Lower leg skin (tissue), 4 donors: ENCODE results near the gene MRPS31. TPM values are rescaled to one million over a fixed set of nuclear protein-coding genes. Genes with fewer than 3 reads are reported as not detected.

Source experiments
- DNase-seq, 2 donors: peaks; one replicate each; pipeline ENCODE4 v3.0.0-alpha.2; 2019; ENCODE audit warnings: low spot score in 2 of 2
- H3K4me3 ChIP-seq: fragments of 200-600 bp; sonication (generic); 2 replicates; pipeline ENCODE4 v1.5.1; 2017; ENCODE audit warnings: mild to moderate bottlenecking, low read depth; ENCODE audit not compliant: poor library complexity, severe bottlenecking
- POLR2A ChIP-seq, 2 donors: fragments of 450-650 bp; IDR thresholded peaks; one replicate each; pipeline ENCODE4 v1.6.1; 2016 to 2017; ENCODE audit warnings: antibody characterized with exemption in 2 of 2, mild to moderate bottlenecking in 1 of 2, moderate library complexity in 1 of 2
- WGBS, 2 donors: methylation state at CpG; one replicate each; pipeline ENCODE4 v1.1.5; 2018; 5-methylcytosine and 5-hydroxymethylcytosine counted together
- intact Hi-C: fragments of 100-400 bp; cut with DNase I; formaldehyde crosslinking; loops from one replicate; pipeline ENCODE4 v1.15.0; 2023; ENCODE audit warnings: low total_unique reads
- total RNA-seq, 4 donors: library from RNA; depleted of rRNA; stranded (reverse); fragments of >200 nt; gene quantifications; one replicate each; pipeline ENCODE4 v1.1.0, GENCODE V29; 2016
- TF ChIP-seq, protein P1 (sequence below), 3 donors: fragments of 450-650 bp; IDR thresholded peaks; one replicate each; pipeline ENCODE4 v1.5.1; 2016; ENCODE audit warnings: antibody characterized with exemption in 3 of 3, mild to moderate bottlenecking in 3 of 3, moderate library complexity in 2 of 3

MRPS31 gene
- 10 to 100 TPM; 11.0 to 22.5 (median 16.0) TPM for total RNA-seq

DNA sequence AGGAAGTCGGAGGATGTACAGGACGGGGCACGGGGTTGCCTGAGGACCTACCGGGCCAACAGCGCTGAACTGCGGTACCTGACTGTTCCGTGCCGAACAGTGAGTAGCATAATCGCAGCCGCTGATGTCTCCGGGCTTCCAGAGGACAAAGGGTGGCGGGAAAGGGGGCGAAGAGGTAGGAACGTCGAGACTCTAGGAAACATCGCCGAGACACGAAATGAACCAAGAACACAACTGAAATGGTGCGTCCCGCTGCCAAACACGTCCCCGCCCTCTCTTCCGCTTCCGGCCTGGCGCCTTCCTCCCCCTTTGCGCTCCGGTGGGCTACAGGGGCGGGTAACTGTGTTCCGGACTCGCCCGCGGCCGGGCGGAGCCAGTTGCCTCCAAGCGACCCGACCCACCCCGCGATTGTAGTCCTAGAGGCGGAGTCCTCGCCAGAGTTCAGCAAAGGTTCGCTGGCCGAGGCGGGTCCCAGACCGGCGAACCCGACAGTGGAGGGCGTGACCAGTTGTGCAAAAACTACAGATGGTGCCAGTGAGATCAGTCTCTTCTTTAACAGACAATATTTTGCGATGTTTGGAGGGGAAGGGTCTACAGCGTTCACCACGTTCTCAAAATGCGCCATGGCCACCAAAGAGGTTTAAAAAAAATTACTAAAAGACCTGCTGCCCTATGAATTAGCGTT is at the start of gene MRPS31:
MRPS31 (minus strand) TSS at position 257 of the 685 bp plus-strand sequence; CDS start at position 203, 54 bp downstream.
- peak within 1 kb of the TSS; percentile 85 for H3K4me3 ChIP-seq
- peak; percentile 94 to 99 for DNase-seq
- 0% methylated on average over 48 to 52 of the region's 52 CpGs for WGBS, 2 donors
- intact Hi-C loops, result loop anchor here (10.0 kb wide), 1 partner anchor 154 kb away; no protein-coding TSS in a partner anchor
- TF ChIP-seq POLR2A (IDR thresholded peaks at IDR 0.05), result no peak
- TF ChIP-seq, protein P1, sequence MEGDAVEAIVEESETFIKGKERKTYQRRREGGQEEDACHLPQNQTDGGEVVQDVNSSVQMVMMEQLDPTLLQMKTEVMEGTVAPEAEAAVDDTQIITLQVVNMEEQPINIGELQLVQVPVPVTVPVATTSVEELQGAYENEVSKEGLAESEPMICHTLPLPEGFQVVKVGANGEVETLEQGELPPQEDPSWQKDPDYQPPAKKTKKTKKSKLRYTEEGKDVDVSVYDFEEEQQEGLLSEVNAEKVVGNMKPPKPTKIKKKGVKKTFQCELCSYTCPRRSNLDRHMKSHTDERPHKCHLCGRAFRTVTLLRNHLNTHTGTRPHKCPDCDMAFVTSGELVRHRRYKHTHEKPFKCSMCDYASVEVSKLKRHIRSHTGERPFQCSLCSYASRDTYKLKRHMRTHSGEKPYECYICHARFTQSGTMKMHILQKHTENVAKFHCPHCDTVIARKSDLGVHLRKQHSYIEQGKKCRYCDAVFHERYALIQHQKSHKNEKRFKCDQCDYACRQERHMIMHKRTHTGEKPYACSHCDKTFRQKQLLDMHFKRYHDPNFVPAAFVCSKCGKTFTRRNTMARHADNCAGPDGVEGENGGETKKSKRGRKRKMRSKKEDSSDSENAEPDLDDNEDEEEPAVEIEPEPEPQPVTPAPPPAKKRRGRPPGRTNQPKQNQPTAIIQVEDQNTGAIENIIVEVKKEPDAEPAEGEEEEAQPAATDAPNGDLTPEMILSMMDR (IDR thresholded peaks at IDR 0.05), result peak in 1 of 3 donors; percentile 33

DNA sequence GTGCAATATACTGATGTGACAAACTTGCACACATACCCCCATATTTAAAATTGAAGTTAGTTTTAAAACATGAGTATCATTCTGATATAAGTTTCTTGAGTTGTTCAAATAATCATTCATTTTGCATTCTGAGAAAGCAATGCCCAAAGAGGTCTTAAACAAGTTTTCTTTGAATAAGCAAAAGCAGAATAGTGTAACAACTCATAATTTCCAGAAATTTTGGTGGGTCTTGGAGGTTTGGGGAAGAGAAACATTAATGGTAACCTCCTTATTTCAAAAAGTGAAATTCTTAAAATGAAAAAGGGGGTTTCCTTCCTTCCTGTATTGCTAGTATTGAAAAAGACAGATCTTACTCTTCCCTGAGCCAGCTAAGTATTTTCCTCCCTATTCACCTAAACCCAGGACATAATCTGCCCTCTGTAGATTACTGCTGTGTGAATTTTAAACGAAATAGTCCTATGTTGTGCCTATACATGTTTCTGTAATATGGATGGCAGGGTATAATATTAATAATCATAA is 48.9 kb upstream of the MRPS31 start:
- H3K4me3 ChIP-seq, result no peak overlapping the region
- TF ChIP-seq, protein P1 (IDR thresholded peaks at IDR 0.05), result no peak
- TF ChIP-seq POLR2A (IDR thresholded peaks at IDR 0.05), result no peak
- 82 to 89% methylated on average over 1 of the region's 1 CpG for WGBS, 2 donors
- no peak for DNase-seq
- intact Hi-C loops, result no loop called here

DNA sequence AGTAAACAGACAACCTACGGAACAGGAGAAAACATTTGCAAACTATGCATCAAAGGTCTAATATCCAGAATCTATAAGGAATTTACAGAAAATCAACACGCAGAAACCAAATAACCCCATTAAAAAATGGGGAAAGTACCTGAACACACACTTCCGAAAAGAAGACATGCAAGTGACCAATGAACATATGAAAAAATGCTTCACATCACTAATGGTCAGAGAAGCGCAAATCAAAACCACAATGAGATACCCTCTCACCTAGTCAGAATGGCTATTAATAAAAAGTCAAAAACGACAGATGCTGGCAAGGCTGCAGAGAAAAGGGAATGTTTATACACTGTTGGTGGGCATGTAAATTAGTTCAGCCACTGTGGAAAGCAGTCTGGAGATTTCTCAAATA is 47.9 kb upstream of the MRPS31 start:
- TF ChIP-seq, protein P1 (IDR thresholded peaks at IDR 0.05), result no peak
- no peak for TF ChIP-seq POLR2A (IDR thresholded peaks at IDR 0.05)
- H3K4me3 ChIP-seq, result no peak overlapping the region
- no peak for DNase-seq
- intact Hi-C loops, result no loop called here
- 90 to 93% methylated on average over 5 of the region's 5 CpGs for WGBS, 2 donors

DNA sequence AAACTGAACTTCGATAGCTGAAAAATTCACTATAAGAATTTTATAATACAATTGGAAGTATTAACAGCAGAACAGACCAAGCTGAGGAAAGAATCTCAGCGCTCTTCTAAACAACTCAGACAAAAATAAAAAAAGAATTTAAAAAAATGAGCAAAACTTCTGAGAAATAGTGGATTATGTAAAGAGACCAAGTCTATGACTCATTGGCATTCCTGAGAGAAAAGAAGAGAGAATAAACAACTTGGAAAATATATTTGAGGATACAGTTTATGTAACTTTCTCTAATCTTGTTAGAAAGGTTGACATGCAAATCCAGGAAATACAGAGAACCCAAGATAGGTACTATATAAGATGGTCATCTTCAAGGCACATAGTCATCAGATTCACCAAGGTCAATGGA is 43.8 kb upstream of the MRPS31 start:
- no peak for DNase-seq
- 95 to 98% methylated on average over 2 of the region's 2 CpGs for WGBS, 2 donors
- no peak overlapping the region for H3K4me3 ChIP-seq
- TF ChIP-seq, protein P1 (IDR thresholded peaks at IDR 0.05), result no peak
- TF ChIP-seq POLR2A (IDR thresholded peaks at IDR 0.05), result no peak
- intact Hi-C loops, result no loop called here

DNA sequence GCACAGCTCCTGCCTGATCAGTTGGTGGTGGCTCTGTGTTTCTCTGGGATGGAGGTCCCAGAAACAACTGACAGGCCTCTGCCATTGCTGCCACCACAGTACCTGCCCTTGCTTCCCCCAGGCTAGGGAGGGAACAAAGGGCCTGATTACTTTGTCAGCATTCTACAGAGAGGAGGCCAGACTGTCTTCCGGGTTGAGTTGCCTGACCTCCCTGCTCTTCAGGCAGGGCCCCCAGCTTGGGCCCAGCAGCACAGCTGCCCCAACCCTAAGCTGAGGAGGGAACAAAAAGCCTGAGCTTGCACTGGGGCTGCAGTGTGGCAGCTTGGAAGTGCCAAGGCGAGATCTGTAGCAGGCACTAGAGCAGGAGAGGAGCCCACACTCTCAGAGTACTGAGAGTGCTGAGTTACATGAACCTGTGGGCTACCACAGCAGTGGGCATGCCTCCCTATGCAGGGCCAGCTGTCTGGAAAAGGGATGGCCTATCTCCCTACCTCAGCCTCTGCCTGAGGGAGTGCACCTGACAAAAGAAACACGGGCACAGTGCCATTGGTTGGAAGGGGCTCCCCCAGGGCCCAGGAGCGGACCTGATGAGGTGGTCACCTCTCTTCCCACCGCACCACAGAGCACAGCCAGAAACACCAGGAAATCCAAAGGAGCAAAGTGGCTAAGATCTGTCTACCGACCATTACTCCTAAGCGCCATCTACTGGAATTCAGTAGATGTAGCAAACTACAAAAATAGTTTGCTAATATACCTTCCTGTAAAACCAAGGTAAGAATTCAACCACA is 42.9 kb upstream of the MRPS31 start:
- no peak overlapping the region for H3K4me3 ChIP-seq
- 79 to 87% methylated on average over 7 of the region's 7 CpGs for WGBS, 2 donors
- TF ChIP-seq, protein P1 (IDR thresholded peaks at IDR 0.05), result no peak
- no peak for TF ChIP-seq POLR2A (IDR thresholded peaks at IDR 0.05)
- no peak for DNase-seq
- intact Hi-C loops, result no loop called here
